HCT116 (cell line): ENCODE data around the gene MYO1F.

Experiments
- CEBPB ChIP-seq: IDR thresholded peaks from 2 replicates; pipeline ENCODE4 v1.6.1; 2012; ENCODE audit warnings: low read depth
- CTCF ChIP-seq, 3 experiments: fragments of 200-600 bp in 1 of 3; sonication (generic) in 1 of 3; IDR thresholded peaks in 2 of 3; conservative IDR thresholded peaks in 1 of 3; 2 replicates each; pipeline ENCODE4 v1.5.1; 2012 to 2017; ENCODE audit warnings: low read depth in 2 of 3, low read length in 2 of 3, antibody characterized with exemption in 1 of 3, borderline replicate concordance in 1 of 3, control low read depth in 1 of 3, mild to moderate bottlenecking in 1 of 3, mixed read lengths in 1 of 3, mixed run types in 1 of 3, moderate library complexity in 1 of 3; ENCODE audit not compliant: insufficient read depth in 1 of 3

DNA sequence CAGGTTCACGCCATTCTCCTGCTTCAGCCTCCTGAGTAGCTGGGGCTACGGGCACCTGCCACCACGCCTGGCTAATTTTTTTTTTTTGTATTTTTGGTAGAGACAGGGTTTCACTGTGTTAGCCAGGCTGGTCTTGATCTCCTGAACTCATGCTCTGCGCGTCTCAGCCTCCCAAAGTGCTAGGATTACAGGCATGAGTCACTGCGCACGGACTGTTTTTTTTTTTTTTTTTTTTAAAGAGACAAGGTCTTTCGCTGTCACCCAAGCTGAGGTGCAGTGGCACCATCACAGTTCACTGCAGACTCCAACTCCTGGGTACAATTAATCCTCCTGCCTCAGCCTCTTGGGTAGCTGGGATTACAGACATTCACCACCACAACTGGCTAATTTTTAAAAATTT lies 41.5 kb upstream of the MYO1F start:
- TF ChIP-seq CTCF (IDR thresholded peaks at IDR 0.05 in 2 of 3, conservative IDR thresholded peaks at IDR 0.05 in 1 of 3; ENCODE audit: borderline replicate concordance in 1 of 3, insufficient read depth in 1 of 3, low read depth in 2 of 3, low read length in 2 of 3) (no peak), CEBPB (no peak)
